Keratinocyte (primary cell): ENCODE results near the gene RORB.

Experiments
- CTCF ChIP-seq, 3 experiments: IDR thresholded peaks in 1 of 3; conservative IDR thresholded peaks in 1 of 3; optimal IDR thresholded peaks in 1 of 3; 2 replicates in 2 of 3; 3 replicates in 1 of 3; pipeline versions ENCODE3 to v1.5.1; 2011; ENCODE audit warnings: low read length in 3 of 3, mild to moderate bottlenecking in 3 of 3, moderate library complexity in 2 of 3, control low read depth in 1 of 3, inconsistent platforms in 1 of 3; ENCODE audit not compliant: insufficient read depth in 2 of 3; ENCODE audit errors: extremely low read depth in 1 of 3
- EZH2 ChIP-seq: IDR thresholded peaks from one replicate; pipeline ENCODE4 v1.6.1; 2012; ENCODE audit warnings: inconsistent platforms, mild to moderate bottlenecking, low read length, moderate library complexity

DNA sequence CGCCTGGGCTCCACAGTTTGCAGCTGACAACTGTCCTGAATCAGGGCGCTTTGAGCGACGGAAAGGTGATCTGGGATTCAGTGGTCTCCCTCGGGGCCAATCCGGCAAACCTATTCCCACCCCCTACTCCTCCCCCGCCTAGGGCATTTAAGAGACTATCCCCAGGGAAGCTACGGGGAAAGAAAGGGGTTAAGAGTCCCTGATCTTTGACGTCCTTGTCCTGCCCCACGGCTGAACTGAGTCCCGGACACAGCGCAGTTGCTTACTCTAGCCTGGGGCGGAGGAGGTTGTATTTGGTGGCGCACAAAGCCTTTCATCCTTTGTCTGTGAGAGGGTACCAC, 3.4 kb downstream of the RORB start:
- TF ChIP-seq CTCF (optimal IDR thresholded peaks at IDR 0.05 in 1 of 3, IDR thresholded peaks at IDR 0.05 in 1 of 3, conservative IDR thresholded peaks at IDR 0.05 in 1 of 3; ENCODE audit: extremely low read depth in 1 of 3, insufficient read depth in 2 of 3, low read length in 3 of 3) = no peak
- peak; percentile 2 for TF ChIP-seq EZH2
